GM12878 (cell line): ENCODE data around the gene KAT2B. TPM values are rescaled to one million over a fixed set of nuclear protein-coding genes. Genes with fewer than 3 reads are reported as not detected.

ENCODE experiments used
- ATAC-seq: fragments of 200-7000 bp; cut with Tn5 transposase; 3 replicates; pipeline ENCODE4 v1.9.1; 2020; ENCODE audit warnings: mild to moderate bottlenecking, moderate library complexity
- BruUV-seq: library from RNA; stranded (reverse); fragments of 400-500 nt; replicated peaks from 2 replicates; lab custom pipeline; 2021; lab: Mats Ljungman, UMichigan
- CTCF ChIA-PET: fragments of 300-600 bp; sonication (Branson Sonifier 250); formaldehyde crosslinking; extraction: SDS; loops from one replicate; lab custom pipeline; 2021; ENCODE audit warnings: inconsistent platforms; lab: Yijun Ruan, JAX
- POLR2A ChIA-PET: fragments of 350-600 bp; formaldehyde crosslinking; extraction: SDS; loops from one replicate; lab custom pipeline; 2021; ENCODE audit warnings: inconsistent platforms; lab: Charles Lee
- RAD21 ChIA-PET: fragments of 300-600 bp; sonication (Branson Sonifier 250); formaldehyde crosslinking; loops from one replicate; lab custom pipeline; 2023; ENCODE audit warnings: antibody characterized with exemption; ENCODE audit not compliant: unreplicated experiment; lab: Charles Lee
- SMC1A ChIA-PET: fragments of 300-600 bp; sonication (Branson Sonifier 250); formaldehyde crosslinking; loops from one replicate; lab custom pipeline; 2023; ENCODE audit not compliant: unreplicated experiment, uncharacterized antibody; lab: Charles Lee
- DNase-seq: peaks from one replicate; pipeline ENCODE4 v3.0.0-alpha.2; 2011; ENCODE audit warnings: low read depth, low spot score
- FAIRE-seq: peaks from 3 replicates; lab custom pipeline; 2011; peaks lifted over from hg19 to GRCh38; lab: Jason Lieb, UNC
- H2AFZ ChIP-seq: 2 replicates; pipeline ENCODE4 v1.6.0; 2011; ENCODE audit warnings: low read depth, low read length, control low read depth; ENCODE audit not compliant: control insufficient read depth
- H3K27ac ChIP-seq: 2 replicates; pipeline ENCODE4 v1.5.1; 2011; ENCODE audit warnings: control low read depth; ENCODE audit not compliant: control insufficient read depth, insufficient read depth
- H3K27me3 ChIP-seq, 2 experiments: replicated peaks in 1 of 2; 2 replicates each; pipeline versions ENCODE4 v1.6.0 to v1.6.1; 2011; ENCODE audit warnings: low read length in 1 of 2; ENCODE audit not compliant: control insufficient read depth in 2 of 2, insufficient read depth in 2 of 2
- H3K36me3 ChIP-seq, 2 experiments: 2 replicates each; pipeline ENCODE4 v1.5.1; 2011; ENCODE audit warnings: low read length in 1 of 2; ENCODE audit not compliant: control insufficient read depth in 2 of 2, insufficient read depth in 2 of 2
- H3K4me1 ChIP-seq: 2 replicates; pipeline ENCODE4 v1.6.1; 2011; ENCODE audit warnings: mild to moderate bottlenecking, low read length, moderate library complexity, mixed read lengths; ENCODE audit not compliant: control insufficient read depth, insufficient read depth
- H3K4me2 ChIP-seq: 2 replicates; pipeline ENCODE4 v1.6.0; 2011; ENCODE audit warnings: control low read depth; ENCODE audit not compliant: control insufficient read depth, insufficient read depth
- H3K4me3 ChIP-seq: fragments of 200-600 bp; sonication (generic); 2 replicates; pipeline ENCODE4 v1.5.1; 2016
- H3K79me2 ChIP-seq: 2 replicates; pipeline ENCODE4 v1.6.0; 2011; ENCODE audit warnings: low read length; ENCODE audit not compliant: control insufficient read depth, insufficient read depth
- H3K9ac ChIP-seq: 2 replicates; pipeline ENCODE4 v1.8.0; 2011; ENCODE audit warnings: low read length, control low read depth, mixed read lengths; ENCODE audit not compliant: control insufficient read depth, insufficient read depth
- H3K9me3 ChIP-seq: replicated peaks from 3 replicates; pipeline ENCODE4 v1.5.1; 2011; ENCODE audit warnings: mild to moderate bottlenecking, low read length; ENCODE audit not compliant: control insufficient read depth, insufficient read depth
- H4K20me1 ChIP-seq: 2 replicates; pipeline ENCODE4 v1.6.0; 2011; ENCODE audit not compliant: control insufficient read depth, insufficient read depth
- BACH1 ChIP-seq: fragments of 450-650 bp; IDR thresholded peaks from 2 replicates; pipeline ENCODE4 v1.6.1; 2017; ENCODE audit warnings: mild to moderate bottlenecking, borderline replicate concordance
- CEBPB ChIP-seq, 2 experiments: fragments of 150-350 bp in 1 of 2; IDR thresholded peaks; 2 replicates each; pipeline ENCODE4 v1.6.1; 2012 to 2014; ENCODE audit warnings: low read depth in 2 of 2, low read length in 2 of 2, borderline replicate concordance in 1 of 2, inconsistent platforms in 1 of 2
- CHD2 ChIP-seq: IDR thresholded peaks from 2 replicates; pipeline ENCODE4 v1.6.1; 2011; ENCODE audit warnings: low read depth, low read length, improper control_type of control experiment, borderline replicate concordance
- CREM ChIP-seq: IDR thresholded peaks from 2 replicates; pipeline ENCODE4 v1.6.1; 2014; ENCODE audit warnings: antibody characterized with exemption, low read depth
- DPF2 ChIP-seq: fragments of 450-650 bp; IDR thresholded peaks from 2 replicates; pipeline ENCODE4 v1.6.1; 2017; ENCODE audit warnings: mild to moderate bottlenecking
- ELK1 ChIP-seq: IDR thresholded peaks from 2 replicates; pipeline ENCODE4 v1.6.1; 2012; ENCODE audit warnings: low read depth, low read length, improper control_type of control experiment
- EZH2 ChIP-seq: IDR thresholded peaks from 2 replicates; pipeline ENCODE4 v1.6.1; 2012; ENCODE audit warnings: low read depth, mild to moderate bottlenecking, control low read depth, inconsistent platforms, low read length, borderline replicate concordance; ENCODE audit not compliant: control insufficient read depth
- GATAD2B ChIP-seq: fragments of 450-650 bp; conservative IDR thresholded peaks from 2 replicates; pipeline ENCODE4 v1.6.1; 2017; ENCODE audit warnings: low read depth, mild to moderate bottlenecking, moderate library complexity
- KLF5 ChIP-seq: fragments of 450-650 bp; IDR thresholded peaks from 2 replicates; pipeline ENCODE4 v1.6.1; 2014; ENCODE audit warnings: mild to moderate bottlenecking; ENCODE audit not compliant: partially characterized antibody
- POLR2AphosphoS2 ChIP-seq: IDR thresholded peaks from 2 replicates; pipeline ENCODE4 v1.6.1; 2011; ENCODE audit warnings: low read depth, mild to moderate bottlenecking, low read length, improper control_type of control experiment, moderate library complexity
- RAD51 ChIP-seq: fragments of 450-650 bp; IDR thresholded peaks from 2 replicates; pipeline ENCODE4 v1.6.1; 2016; ENCODE audit warnings: moderate library complexity, mild to moderate bottlenecking, inconsistent platforms
- TBL1XR1 ChIP-seq: IDR thresholded peaks from 2 replicates; pipeline ENCODE4 v1.6.1; 2012; ENCODE audit warnings: low read depth, low read length, improper control_type of control experiment
- TCF3 ChIP-seq: IDR thresholded peaks from 2 replicates; pipeline ENCODE4 v1.6.1; 2012; ENCODE audit warnings: low read depth, mild to moderate bottlenecking, low read length, borderline replicate concordance; ENCODE audit not compliant: insufficient read depth
- USF2 ChIP-seq: IDR thresholded peaks from 2 replicates; pipeline ENCODE4 v1.6.1; 2011; ENCODE audit warnings: low read depth, low read length, improper control_type of control experiment, borderline replicate concordance
- ZSCAN29 ChIP-seq: fragments of 450-650 bp; IDR thresholded peaks from 2 replicates; pipeline ENCODE4 v1.6.1; 2017; ENCODE audit warnings: mild to moderate bottlenecking, moderate library complexity
- WGBS: methylation state at CpG from one replicate; pipeline ENCODE4 v1.1.6; 2016; ENCODE audit warnings: low lambda C conversion rate; ENCODE audit not compliant: insufficient replicate concordance, insufficient coverage; ENCODE audit errors: missing lambda C conversion rate; 5-methylcytosine and 5-hydroxymethylcytosine counted together
- in situ Hi-C: fragments of 300-500 bp; cut with MboI; formaldehyde crosslinking; loops from 9 replicates; pipeline ENCODE4 v1.14.3; 2018; ENCODE audit warnings: mixed read lengths
- intact Hi-C: fragments of 100-400 bp; cut with micrococcal nuclease; formaldehyde crosslinking; loops from one replicate; pipeline ENCODE4 v1.14.2; 2022; ENCODE audit not compliant: unreplicated experiment
- polyA plus RNA-seq, 11 experiments: library from polyadenylated mRNA; depleted of rRNA in 4 of 11; unstranded in 6 of 11; stranded (reverse) in 5 of 11; fragments of >200 nt; fragmentation: Nextera tagmentation in 4 of 11; fragmentation: Illumina TruSeq in 1 of 11; extraction: Ambion mirVana in 4 of 11; extraction: Trizol in 1 of 11; gene quantifications; 1 replicate in 1 of 11; 2 replicates in 10 of 11; pipeline versions ENCODE4 v1.2.1 to v1.2.3, GENCODE V29; 2011 to 2016; ENCODE audit warnings: inconsistent platforms in 2 of 11, missing spikeins in 2 of 11, low read depth in 1 of 11
- total RNA-seq, 4 experiments: library from RNA; depleted of rRNA in 3 of 4; stranded (reverse); fragments of >200 nt in 3 of 4; fragmentation: Illumina TruSeq in 1 of 4; extraction: Trizol in 1 of 4; gene quantifications; 2 replicates each; pipeline versions ENCODE4 v1.2.1 to v1.2.3, GENCODE V29; 2013 to 2021
- TF ChIP-seq, protein P1 (sequence below): IDR thresholded peaks from 2 replicates; pipeline ENCODE4 v1.6.1; 2012; ENCODE audit warnings: mild to moderate bottlenecking, low read depth, low read length
- TF ChIP-seq, protein P2 (sequence below): fragments of 450-650 bp; conservative IDR thresholded peaks from 2 replicates; pipeline ENCODE4 v1.6.1; 2017; ENCODE audit warnings: mild to moderate bottlenecking, moderate library complexity

The KAT2B gene
- total and polyA plus RNA-seq, 10 of the 15 experiments (the other 5 are each of a cell fraction or from before 2014, with no cell fraction given): 2.9 to 15.2 (median 10.2) TPM

DNA sequence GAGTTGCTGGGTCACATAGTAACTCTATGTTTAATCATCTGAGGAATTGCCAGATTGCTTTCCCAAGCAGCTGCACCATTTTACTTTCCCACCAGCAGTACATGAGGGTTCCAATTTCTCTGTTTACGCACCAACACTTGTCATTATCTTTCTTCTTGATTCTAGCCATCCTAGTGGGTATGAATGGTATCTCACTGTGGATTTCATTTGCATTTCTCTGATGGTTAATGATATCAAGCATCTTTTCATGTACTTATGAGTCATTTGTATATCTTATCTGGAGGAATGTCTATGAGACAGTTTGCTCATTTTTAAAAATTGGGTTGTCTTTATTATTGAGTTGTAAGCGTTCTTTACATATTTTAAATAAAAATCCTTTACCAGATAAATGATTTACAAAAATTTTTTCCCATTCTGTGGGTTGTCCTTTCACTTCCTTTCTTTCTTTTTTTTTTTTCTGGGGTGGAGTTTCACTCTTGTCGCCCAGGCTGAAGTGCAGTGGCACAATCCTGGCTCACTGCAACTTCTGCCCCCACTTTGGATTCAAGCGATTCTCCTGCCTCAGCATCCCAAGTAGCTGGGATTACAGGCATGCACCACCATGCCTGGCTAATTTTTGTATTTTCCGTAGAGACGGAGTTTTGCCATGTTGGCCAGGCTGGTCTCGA lies 154.7 kb downstream of the KAT2B start:
- Histone ChIP-seq H3K9ac (no peak overlapping the region), H3K27me3 (no peaks in the 10 kb centered on the region), H3K79me2 (no peaks in the 10 kb centered on the region), H3K36me3 (no peaks in the 10 kb centered on the region), H2AFZ (no peak overlapping the region), H3K27ac (no peak overlapping the region), H3K4me1 (no peaks in the 10 kb centered on the region), H3K4me2 (no peak overlapping the region), H4K20me1 (no peaks in the 10 kb centered on the region), H3K4me3 (no peak overlapping the region), H3K9me3 (no peaks in the 10 kb centered on the region)
- BruUV-seq: no TSS peak
- ChIA-PET RAD21 (no interaction called here), SMC1A (no interaction called here), POLR2A (no interaction called here), CTCF (no interaction called here)
- peak; percentile 31 for FAIRE-seq
- intact Hi-C loops: no loop called here
- no peak for DNase-seq
- 95% methylated on average over 6 of the region's 7 CpGs for WGBS
- peak; percentile 61 for ATAC-seq
- in situ Hi-C loops: no loop called here
- no peak for TF ChIP-seq EZH2
- TF ChIP-seq GATAD2B: no peak
- TF ChIP-seq, protein P1, sequence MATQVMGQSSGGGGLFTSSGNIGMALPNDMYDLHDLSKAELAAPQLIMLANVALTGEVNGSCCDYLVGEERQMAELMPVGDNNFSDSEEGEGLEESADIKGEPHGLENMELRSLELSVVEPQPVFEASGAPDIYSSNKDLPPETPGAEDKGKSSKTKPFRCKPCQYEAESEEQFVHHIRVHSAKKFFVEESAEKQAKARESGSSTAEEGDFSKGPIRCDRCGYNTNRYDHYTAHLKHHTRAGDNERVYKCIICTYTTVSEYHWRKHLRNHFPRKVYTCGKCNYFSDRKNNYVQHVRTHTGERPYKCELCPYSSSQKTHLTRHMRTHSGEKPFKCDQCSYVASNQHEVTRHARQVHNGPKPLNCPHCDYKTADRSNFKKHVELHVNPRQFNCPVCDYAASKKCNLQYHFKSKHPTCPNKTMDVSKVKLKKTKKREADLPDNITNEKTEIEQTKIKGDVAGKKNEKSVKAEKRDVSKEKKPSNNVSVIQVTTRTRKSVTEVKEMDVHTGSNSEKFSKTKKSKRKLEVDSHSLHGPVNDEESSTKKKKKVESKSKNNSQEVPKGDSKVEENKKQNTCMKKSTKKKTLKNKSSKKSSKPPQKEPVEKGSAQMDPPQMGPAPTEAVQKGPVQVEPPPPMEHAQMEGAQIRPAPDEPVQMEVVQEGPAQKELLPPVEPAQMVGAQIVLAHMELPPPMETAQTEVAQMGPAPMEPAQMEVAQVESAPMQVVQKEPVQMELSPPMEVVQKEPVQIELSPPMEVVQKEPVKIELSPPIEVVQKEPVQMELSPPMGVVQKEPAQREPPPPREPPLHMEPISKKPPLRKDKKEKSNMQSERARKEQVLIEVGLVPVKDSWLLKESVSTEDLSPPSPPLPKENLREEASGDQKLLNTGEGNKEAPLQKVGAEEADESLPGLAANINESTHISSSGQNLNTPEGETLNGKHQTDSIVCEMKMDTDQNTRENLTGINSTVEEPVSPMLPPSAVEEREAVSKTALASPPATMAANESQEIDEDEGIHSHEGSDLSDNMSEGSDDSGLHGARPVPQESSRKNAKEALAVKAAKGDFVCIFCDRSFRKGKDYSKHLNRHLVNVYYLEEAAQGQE: no peak
- TF ChIP-seq CEBPB (IDR thresholded peaks at IDR 0.05; ENCODE audit: borderline replicate concordance in 1 of 2, low read depth in 2 of 2, low read length in 2 of 2): no peak
- no peak for TF ChIP-seq CHD2
- TF ChIP-seq ZSCAN29: no peak
- no peak for TF ChIP-seq KLF5
- TF ChIP-seq TCF3: no peak
- no peak for TF ChIP-seq BACH1
- TF ChIP-seq USF2: no peak
- no peak for TF ChIP-seq TBL1XR1
- TF ChIP-seq CREM: no peak
- TF ChIP-seq ELK1: no peak
- no peak for TF ChIP-seq RAD51
- no peak for TF ChIP-seq POLR2AphosphoS2
- TF ChIP-seq DPF2: no peak
- TF ChIP-seq, protein P2, sequence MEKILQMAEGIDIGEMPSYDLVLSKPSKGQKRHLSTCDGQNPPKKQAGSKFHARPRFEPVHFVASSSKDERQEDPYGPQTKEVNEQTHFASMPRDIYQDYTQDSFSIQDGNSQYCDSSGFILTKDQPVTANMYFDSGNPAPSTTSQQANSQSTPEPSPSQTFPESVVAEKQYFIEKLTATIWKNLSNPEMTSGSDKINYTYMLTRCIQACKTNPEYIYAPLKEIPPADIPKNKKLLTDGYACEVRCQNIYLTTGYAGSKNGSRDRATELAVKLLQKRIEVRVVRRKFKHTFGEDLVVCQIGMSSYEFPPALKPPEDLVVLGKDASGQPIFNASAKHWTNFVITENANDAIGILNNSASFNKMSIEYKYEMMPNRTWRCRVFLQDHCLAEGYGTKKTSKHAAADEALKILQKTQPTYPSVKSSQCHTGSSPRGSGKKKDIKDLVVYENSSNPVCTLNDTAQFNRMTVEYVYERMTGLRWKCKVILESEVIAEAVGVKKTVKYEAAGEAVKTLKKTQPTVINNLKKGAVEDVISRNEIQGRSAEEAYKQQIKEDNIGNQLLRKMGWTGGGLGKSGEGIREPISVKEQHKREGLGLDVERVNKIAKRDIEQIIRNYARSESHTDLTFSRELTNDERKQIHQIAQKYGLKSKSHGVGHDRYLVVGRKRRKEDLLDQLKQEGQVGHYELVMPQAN: no peak
